HepG2 (cell line): ENCODE data around the gene AP3D1. TPM values are rescaled to one million over a fixed set of nuclear protein-coding genes. Genes with fewer than 3 reads are reported as not detected.
A peak's percentile ranks its signal among the peaks of the same experiment; 100 is the strongest.

Experiments used
- KDM5A ChIP-seq: fragments of 200-600 bp; sonication (generic); IDR thresholded peaks from 2 replicates; pipeline ENCODE4 v1.7.0; 2018; ENCODE audit warnings: antibody characterized with exemption, mild to moderate bottlenecking, low read length, borderline replicate concordance
- KLF6 ChIP-seq: IDR thresholded peaks from 2 replicates; pipeline ENCODE4 v1.8.0; 2016; ENCODE audit warnings: missing biosample characterization, missing genetic modification reagents
- MEIS1 ChIP-seq: sonication (generic); formaldehyde crosslinking; IDR thresholded peaks from 2 replicates; pipeline ENCODE4 v1.9.0; 2021; ENCODE audit warnings: mild to moderate bottlenecking, missing genetic modification reagents, moderate library complexity, borderline replicate concordance
- NR3C1 ChIP-seq: sonication (generic); formaldehyde crosslinking; IDR thresholded peaks from 2 replicates; pipeline ENCODE4 v1.4.0; 2020; ENCODE audit warnings: missing genetic modification reagents
- SP4 ChIP-seq: sonication (generic); formaldehyde crosslinking; IDR thresholded peaks from 2 replicates; pipeline ENCODE4 v1.8.1; 2023; ENCODE audit warnings: mild to moderate bottlenecking, missing genetic modification reagents
- YY1 ChIP-seq: IDR thresholded peaks from 2 replicates; pipeline ENCODE4 v1.6.1; 2011; ENCODE audit warnings: low read length, low read depth, moderate library complexity, mild to moderate bottlenecking; ENCODE audit not compliant: insufficient read depth, insufficient replicate concordance
- ZBTB38 ChIP-seq: sonication (generic); formaldehyde crosslinking; IDR thresholded peaks from 2 replicates; pipeline ENCODE4 v1.5.1; 2020; ENCODE audit warnings: mild to moderate bottlenecking, missing genetic modification reagents
- ZKSCAN1 ChIP-seq: fragments of 150-350 bp; IDR thresholded peaks from 2 replicates; pipeline ENCODE4 v1.6.1; 2014; ENCODE audit warnings: low read length
- ZMYM2 ChIP-seq: sonication (generic); formaldehyde crosslinking; IDR thresholded peaks from 2 replicates; pipeline ENCODE4 v1.8.0; 2022; ENCODE audit warnings: mild to moderate bottlenecking, missing genetic modification reagents
- ZNF136 ChIP-seq: sonication (generic); formaldehyde crosslinking; IDR thresholded peaks from 2 replicates; pipeline ENCODE4 v1.8.1; 2022; ENCODE audit warnings: low read depth, mild to moderate bottlenecking, moderate library complexity, missing genetic modification reagents
- ZNF274 ChIP-seq: sonication (generic); formaldehyde crosslinking; IDR thresholded peaks from 2 replicates; pipeline ENCODE4 v1.5.1; 2020; ENCODE audit warnings: mild to moderate bottlenecking, missing genetic modification reagents
- ZNF510 ChIP-seq: sonication (generic); formaldehyde crosslinking; IDR thresholded peaks from 2 replicates; pipeline ENCODE4 v1.4.0; 2020; ENCODE audit warnings: low read depth, mild to moderate bottlenecking, missing genetic modification reagents
- ZNF790 ChIP-seq: sonication (generic); formaldehyde crosslinking; IDR thresholded peaks from 2 replicates; pipeline ENCODE4 v1.8.0; 2022; ENCODE audit warnings: missing genetic modification reagents, mild to moderate bottlenecking, borderline replicate concordance
- polyA plus RNA-seq, 8 experiments: library from polyadenylated mRNA; depleted of rRNA in 3 of 8; stranded (reverse) in 7 of 8; unstranded in 1 of 8; fragments of >200 nt; fragmentation: Illumina TruSeq in 4 of 8; extraction: Trizol in 4 of 8; gene quantifications; 2 replicates each; pipeline versions ENCODE4 v1.2.1 to v1.2.3, GENCODE V29; 2011 to 2016; ENCODE audit warnings: low read depth in 4 of 8, missing spikeins in 1 of 8, mixed read lengths in 1 of 8; ENCODE audit not compliant: insufficient read depth in 1 of 8
- total RNA-seq, 5 experiments: library from RNA; depleted of rRNA; stranded (reverse); fragments of >200 nt; fragmentation: Illumina TruSeq; extraction: Trizol; gene quantifications; 2 replicates each; pipeline ENCODE4 v1.2.3, GENCODE V29; 2016; ENCODE audit warnings: low read depth in 1 of 5
- TF ChIP-seq, protein P1 (sequence below): sonication (generic); formaldehyde crosslinking; IDR thresholded peaks from 2 replicates; pipeline ENCODE4 v1.5.0; 2020; ENCODE audit warnings: missing genetic modification reagents, mild to moderate bottlenecking, borderline replicate concordance
- TF ChIP-seq, protein P2 (sequence below): sonication (generic); formaldehyde crosslinking; IDR thresholded peaks from 2 replicates; pipeline ENCODE4 v1.4.0; 2020; ENCODE audit warnings: missing genetic modification reagents, borderline replicate concordance

Gene AP3D1
- total and polyA plus RNA-seq, 2 of the 13 experiments (the other 11 are each of a cell fraction or from before 2014, with no cell fraction given): 68.0 to 82.6 TPM

DNA sequence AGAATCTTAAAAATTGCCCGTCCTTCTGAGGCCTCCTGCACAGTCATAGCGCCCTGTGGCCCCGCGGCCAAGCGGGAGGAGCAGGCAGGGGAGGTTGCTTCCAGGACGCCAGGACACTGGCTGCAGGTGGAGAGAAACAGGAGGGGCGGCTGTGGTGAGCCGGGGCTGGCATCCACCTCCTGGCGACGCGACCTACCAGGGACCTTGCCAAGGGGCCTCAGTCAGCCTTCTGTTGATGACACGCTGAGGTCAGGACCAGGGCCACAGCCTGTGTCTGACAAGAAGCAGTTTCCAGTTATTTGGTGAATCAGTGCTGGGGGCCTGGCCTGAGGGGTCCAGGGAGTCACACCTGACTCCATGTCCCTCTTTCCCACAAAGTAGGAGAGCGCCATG, 87.0 kb downstream of the AP3D1 start (continued):
- TF ChIP-seq ZNF790: no peak
- TF ChIP-seq ZKSCAN1: no peak
- no peak for TF ChIP-seq ZNF510 (CRISPR knock-in tag)
- no peak for TF ChIP-seq ZMYM2 (CRISPR knock-in tag)
- 0 out of 2 replicates have a peak, but pooled peaks have one; percentile 1 for TF ChIP-seq ZNF274 (CRISPR knock-in tag)
- TF ChIP-seq NR3C1 (CRISPR knock-in tag): no peak
- TF ChIP-seq, protein P1, sequence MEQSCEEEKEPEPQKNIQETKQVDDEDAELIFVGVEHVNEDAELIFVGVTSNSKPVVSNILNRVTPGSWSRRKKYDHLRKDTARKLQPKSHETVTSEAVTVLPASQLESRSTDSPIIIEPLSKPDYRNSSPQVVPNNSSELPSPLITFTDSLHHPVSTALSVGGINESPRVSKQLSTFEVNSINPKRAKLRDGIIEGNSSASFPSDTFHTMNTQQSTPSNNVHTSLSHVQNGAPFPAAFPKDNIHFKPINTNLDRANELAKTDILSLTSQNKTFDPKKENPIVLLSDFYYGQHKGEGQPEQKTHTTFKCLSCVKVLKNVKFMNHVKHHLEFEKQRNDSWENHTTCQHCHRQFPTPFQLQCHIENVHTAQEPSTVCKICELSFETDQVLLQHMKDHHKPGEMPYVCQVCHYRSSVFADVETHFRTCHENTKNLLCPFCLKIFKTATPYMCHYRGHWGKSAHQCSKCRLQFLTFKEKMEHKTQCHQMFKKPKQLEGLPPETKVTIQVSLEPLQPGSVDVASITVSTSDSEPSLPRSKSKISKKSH (CRISPR knock-in tag): no peak
- peak; percentile 9 for TF ChIP-seq YY1
- TF ChIP-seq, protein P2, sequence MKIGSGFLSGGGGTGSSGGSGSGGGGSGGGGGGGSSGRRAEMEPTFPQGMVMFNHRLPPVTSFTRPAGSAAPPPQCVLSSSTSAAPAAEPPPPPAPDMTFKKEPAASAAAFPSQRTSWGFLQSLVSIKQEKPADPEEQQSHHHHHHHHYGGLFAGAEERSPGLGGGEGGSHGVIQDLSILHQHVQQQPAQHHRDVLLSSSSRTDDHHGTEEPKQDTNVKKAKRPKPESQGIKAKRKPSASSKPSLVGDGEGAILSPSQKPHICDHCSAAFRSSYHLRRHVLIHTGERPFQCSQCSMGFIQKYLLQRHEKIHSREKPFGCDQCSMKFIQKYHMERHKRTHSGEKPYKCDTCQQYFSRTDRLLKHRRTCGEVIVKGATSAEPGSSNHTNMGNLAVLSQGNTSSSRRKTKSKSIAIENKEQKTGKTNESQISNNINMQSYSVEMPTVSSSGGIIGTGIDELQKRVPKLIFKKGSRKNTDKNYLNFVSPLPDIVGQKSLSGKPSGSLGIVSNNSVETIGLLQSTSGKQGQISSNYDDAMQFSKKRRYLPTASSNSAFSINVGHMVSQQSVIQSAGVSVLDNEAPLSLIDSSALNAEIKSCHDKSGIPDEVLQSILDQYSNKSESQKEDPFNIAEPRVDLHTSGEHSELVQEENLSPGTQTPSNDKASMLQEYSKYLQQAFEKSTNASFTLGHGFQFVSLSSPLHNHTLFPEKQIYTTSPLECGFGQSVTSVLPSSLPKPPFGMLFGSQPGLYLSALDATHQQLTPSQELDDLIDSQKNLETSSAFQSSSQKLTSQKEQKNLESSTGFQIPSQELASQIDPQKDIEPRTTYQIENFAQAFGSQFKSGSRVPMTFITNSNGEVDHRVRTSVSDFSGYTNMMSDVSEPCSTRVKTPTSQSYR (CRISPR knock-in tag): no peak
- TF ChIP-seq ZBTB38: no peak
- no peak for TF ChIP-seq KDM5A
- TF ChIP-seq KLF6 (CRISPR knock-in tag): no peak
- no peak for TF ChIP-seq MEIS1 (CRISPR knock-in tag)
- 0 out of 2 replicates have a peak, but pooled peaks have one; percentile 50 for TF ChIP-seq SP4 (CRISPR knock-in tag)
- no peak for TF ChIP-seq ZNF136 (CRISPR knock-in tag)
